NCI-H748 (cell line): ENCODE results near the gene TENT4A.

Source experiments
- DNase-seq: peaks from one replicate; lab custom pipeline; 2025; ENCODE audit not compliant: unreplicated experiment; lab: John Stamatoyannopoulos, UW

Gene TENT4A

DNA sequence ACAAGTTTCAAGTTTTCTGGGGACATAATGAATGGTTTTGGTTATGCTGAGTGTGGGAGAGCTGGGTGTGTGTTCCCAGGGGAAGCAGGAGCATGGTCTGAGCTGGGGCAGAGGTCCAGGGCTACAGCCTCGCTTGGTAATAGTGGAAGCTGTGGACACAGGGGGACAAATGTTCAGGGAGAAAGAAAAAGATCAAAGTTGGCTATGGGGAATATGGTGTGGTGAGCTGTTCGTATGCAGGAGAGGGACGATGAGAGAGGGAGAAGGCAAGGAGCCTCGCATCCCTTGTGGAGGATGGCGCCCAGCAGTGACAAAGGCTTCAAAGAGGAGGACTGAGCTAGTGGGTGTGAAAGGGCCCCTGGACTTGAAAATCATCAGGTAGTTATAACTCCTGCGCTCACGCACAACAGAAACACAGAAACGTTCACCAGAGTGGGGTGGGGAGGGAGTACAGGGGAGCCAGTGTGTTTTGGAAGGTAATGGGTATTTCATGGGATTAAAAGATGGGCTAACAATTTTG, 77.2 kb downstream of the TENT4A start:
- no peak for DNase-seq

DNA sequence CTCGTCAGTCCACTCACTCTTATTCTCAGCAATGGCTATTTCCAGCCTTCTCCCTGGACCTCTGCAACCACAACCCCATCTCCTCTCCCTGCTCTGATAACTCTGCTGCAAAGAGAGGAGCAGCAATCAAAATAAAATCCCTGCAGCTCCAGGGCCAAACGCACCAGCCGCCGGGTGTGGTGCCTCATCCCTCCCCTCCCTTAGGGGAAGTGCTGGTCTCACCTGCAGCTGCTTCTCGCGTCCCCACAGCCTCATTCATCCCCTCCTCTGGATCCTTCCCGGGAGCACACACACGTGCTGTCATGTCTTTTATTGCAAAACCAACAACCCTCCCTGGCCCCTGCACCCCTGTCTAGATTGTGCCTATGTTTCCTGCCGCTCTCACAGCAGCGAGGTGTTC, 77.8 kb downstream of the TENT4A start:
- peak; percentile 88 for DNase-seq

DNA sequence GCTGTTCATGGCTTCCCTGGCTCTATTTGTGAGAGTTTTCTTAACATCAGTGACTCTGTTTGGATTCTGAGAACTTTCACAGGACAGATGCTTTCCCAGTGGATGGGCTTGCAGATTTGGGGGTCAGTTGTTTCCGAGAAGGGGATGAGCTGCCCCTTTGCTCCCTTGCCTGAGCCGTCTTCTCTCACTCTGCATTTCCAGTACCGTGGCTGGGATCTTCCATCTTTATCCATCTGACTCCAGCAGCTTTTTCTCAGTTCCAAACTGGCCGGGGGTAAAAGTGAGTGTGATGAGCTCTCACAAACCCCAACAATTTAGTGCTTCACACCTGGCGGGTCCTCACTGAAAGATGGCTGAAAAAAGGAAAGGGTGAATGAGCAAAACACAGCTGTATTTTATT, 79.1 kb downstream of the TENT4A start:
- no peak for DNase-seq

DNA sequence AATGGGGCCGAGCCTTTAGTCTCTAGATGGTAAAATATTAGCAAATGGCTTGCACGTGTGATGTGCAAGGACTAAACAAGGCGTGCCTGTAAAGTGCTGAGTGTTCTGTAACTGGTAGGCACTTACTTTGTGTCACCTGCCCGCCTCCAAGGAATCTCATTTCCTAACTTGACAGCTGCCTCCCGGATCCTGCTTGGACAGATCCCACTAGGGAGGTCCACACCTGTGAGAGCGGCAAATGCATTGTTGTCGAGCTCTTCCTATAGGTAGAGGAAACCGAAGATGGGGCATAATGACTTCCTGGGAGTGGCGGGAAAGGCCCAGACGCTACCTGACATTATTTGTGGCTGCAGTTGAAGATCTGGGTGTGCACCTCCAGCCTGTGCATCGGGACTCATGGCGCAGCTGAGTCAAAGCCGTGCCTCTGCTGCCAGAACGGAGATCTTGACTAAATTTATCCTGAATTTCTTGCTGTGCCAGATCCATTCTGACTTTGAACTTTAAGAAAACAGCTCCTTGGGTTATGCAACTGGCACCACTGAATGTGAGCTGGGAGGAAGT, 79.8 kb downstream of the TENT4A start:
- DNase-seq: peak; percentile 89

DNA sequence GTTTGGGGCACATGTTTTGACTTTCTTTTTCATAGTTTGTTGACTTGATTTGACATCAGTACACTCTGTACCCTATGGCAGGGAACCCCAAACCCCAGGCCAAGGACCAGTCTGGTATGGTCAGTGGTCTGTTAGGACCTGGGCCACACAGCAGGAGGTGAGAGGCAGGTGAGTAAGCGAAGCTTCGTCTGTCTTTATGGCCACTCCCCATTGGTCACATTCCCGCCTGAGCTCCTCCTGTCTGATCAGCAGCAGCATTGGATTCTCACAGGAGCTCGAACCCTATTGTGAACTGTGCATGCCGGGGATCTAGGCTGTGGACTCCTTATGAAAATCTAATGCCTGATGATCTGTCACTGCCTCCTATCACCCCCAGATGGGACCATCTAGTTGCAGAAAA, 88.0 kb downstream of the TENT4A start:
- DNase-seq: no peak

DNA sequence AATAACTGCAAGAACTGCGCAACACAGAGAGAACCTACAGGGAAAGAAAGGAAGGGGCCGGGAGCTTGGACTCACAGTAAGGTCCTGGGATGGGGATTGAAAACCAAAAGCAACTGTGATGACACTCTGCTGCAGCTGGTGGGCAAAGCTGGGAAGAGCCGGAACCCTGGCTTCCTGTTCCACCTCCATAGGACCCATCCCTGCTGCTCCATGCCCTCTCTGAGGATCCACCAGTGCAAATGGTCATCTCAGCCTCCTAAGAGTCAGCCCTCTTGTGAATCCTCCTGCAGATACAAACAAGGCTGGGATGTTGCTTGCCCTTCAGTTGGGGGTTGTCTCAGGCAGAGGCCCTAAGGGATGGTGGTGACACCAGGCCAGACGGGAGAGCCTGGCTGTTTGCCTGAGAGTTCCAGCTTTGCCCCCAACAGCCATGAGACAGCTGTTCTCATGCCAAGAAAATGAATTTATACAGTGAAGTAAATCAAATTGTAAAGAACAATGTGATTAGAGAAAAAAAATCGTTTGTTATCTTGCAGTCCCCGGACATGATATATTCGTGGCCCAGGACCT, 90.8 kb downstream of the TENT4A start:
- DNase-seq: no peak

DNA sequence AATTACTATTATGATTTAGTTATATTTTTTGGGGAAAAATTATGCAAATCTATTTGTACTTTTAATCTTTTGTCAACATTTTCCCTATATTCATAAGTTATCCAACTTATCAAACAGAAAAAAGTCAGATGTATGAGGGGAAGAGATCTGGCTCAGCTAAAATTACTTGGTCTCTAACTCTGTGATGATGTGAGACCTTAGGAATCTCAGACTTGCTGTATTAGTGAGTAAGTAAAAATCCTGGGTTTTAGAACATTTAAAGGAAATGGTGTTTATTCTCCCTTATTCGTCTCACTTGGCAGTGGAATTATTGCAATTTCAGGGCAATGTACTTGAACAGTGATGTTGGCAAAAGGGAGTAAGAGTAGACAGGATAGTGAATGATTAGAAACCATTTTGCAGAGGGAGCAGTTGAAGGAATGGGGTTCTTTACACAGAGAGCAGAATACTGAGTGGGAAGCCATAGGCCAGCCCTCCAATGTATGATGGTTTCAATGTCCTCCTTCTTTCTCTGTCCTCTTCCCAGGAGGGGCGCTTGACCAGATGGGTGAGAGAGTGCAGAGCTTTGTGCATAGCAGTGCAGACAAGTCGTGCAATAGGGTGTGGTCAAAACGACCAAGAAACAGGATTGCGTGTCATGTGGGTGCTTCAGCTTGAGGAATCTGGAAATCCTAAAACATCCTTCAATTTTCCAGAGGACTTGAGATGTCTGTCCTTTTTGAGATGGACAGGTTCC, 91.7 kb downstream of the TENT4A start:
- no peak for DNase-seq

DNA sequence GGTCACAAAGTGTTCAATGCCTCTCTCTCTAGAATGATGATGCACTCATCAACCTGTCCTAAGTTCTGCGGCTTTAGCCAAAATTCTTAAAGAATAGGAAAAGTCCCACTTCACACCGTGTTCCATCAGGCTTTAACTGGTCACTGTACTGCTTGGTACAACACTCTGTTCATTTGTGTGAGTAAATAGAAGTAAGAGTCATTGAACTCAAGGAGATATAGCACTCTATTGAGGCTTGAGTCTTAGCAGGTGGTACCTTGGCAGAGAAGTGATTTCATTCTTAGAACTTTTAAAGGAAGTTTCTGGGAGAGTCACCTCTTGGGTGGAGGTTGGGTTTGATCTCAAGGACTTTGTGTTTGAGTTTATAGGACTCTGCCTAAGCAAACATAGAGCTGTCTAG, 92.6 kb downstream of the TENT4A start:
- DNase-seq: no peak
